CD1c-positive myeloid dendritic cell (primary cell): ENCODE measurements around the gene CMTR2.

ENCODE experiments used
- DNase-seq: peaks from one replicate; pipeline ENCODE4 v3.0.0-alpha.2; 2016; ENCODE audit errors: extremely low spot score

CMTR2 gene

GRCh38 chr16:71276589-71277334 lies 12.4 kb downstream of the CMTR2 start:
- no peak for DNase-seq

- no peak for DNase-seq
These were observed 15.8 kb downstream of the CMTR2 start for GRCh38 chr16:71273384-71273783.

- no peak for DNase-seq
These were observed 24.9 kb downstream of the CMTR2 start for GRCh38 chr16:71264299-71264698.

GRCh38 chr16:71263582-71263981 lies 25.6 kb downstream of the CMTR2 start:
- no peak for DNase-seq

- no peak for DNase-seq
These were observed 26.8 kb downstream of the CMTR2 start for GRCh38 chr16:71262391-71262790.

GRCh38 chr16:71260995-71261394 lies 28.2 kb downstream of the CMTR2 start:
- DNase-seq = no peak

GRCh38 chr16:71259086-71259485 lies 30.1 kb downstream of the CMTR2 start:
- no peak for DNase-seq

GRCh38 chr16:71258372-71258771 lies 30.8 kb downstream of the CMTR2 start:
- no peak for DNase-seq

GRCh38 chr16:71257768-71258167 lies 31.4 kb downstream of the CMTR2 start:
- no peak for DNase-seq

- DNase-seq = no peak
These were observed 33.5 kb downstream of the CMTR2 start for GRCh38 chr16:71255721-71256120.

- peak; percentile 20 for DNase-seq
These were observed 34.2 kb downstream of the CMTR2 start for GRCh38 chr16:71254832-71255525.

- no peak for DNase-seq
These were observed 38.6 kb downstream of the CMTR2 start for GRCh38 chr16:71250461-71251235.

GRCh38 chr16:71249399-71249798 lies 39.8 kb downstream of the CMTR2 start:
- DNase-seq = peak; percentile 39

- DNase-seq = no peak
These were observed 41.7 kb downstream of the CMTR2 start for GRCh38 chr16:71247478-71247877.

- no peak for DNase-seq
These were observed 42.9 kb downstream of the CMTR2 start for GRCh38 chr16:71246309-71246708.

- no peak for DNase-seq
These were observed 44.7 kb downstream of the CMTR2 start for GRCh38 chr16:71244521-71244920.

- no peak for DNase-seq
These were observed 46.6 kb downstream of the CMTR2 start for GRCh38 chr16:71242601-71243000.

- DNase-seq = no peak
These were observed 47.2 kb downstream of the CMTR2 start for GRCh38 chr16:71242036-71242435.
